ENCODE data around the gene GBF1.

GRCh38 chr10:102208311-102209035, 36.9 kb upstream of the GBF1 start:
- TF ChIP-seq CTCF (IDR thresholded peaks at IDR 0.05) (no peak), POLR2A (IDR thresholded peaks at IDR 0.05) (no peak)

Data from uterus (tissue), 2 donors.